SK-N-SH (cell line): Measurements from ENCODE around the gene WDR74. TPM values are rescaled to one million over a fixed set of nuclear protein-coding genes. Genes with fewer than 3 reads are reported as not detected.

Experiments
- CTCF ChIA-PET: fragments of 300-600, 350-600 bp; formaldehyde crosslinking; extraction: SDS; loops from one replicate; lab custom pipeline; 2021; lab: Yijun Ruan, JAX
- POLR2A ChIA-PET: fragments of 350-600 bp; sonication (Branson Sonifier 250); formaldehyde crosslinking; extraction: SDS; loops from one replicate; lab custom pipeline; 2020; ENCODE audit warnings: antibody characterized with exemption, inconsistent platforms; lab: Yijun Ruan, JAX
- DNase-seq: peaks from one replicate; pipeline ENCODE4 v3.0.0; 2012
- H2AFZ ChIP-seq: fragments of 200-600 bp; sonication (generic); 2 replicates; pipeline ENCODE4 v1.8.1; 2016; ENCODE audit warnings: antibody characterized with exemption, mild to moderate bottlenecking, low read depth
- H3F3A ChIP-seq: fragments of 200-600 bp; sonication (generic); replicated peaks from 2 replicates; pipeline ENCODE3; 2016; ENCODE audit warnings: antibody characterized with exemption, mild to moderate bottlenecking; ENCODE audit not compliant: insufficient read depth
- H3K27ac ChIP-seq, 2 experiments: fragments of 200-500 bp in 1 of 2; fragments of 200-600 bp in 1 of 2; sonication (Bioruptor generic) in 1 of 2; sonication (generic), shearing (Covaris generic) in 1 of 2; 2 replicates each; pipeline versions ENCODE4 v1.5.1 to v1.6.1; 2014 to 2016; ENCODE audit warnings: low read depth in 2 of 2, inconsistent platforms in 1 of 2, low read length in 1 of 2, mild to moderate bottlenecking in 1 of 2, mixed read lengths in 1 of 2
- H3K27me3 ChIP-seq: fragments of 200-600 bp; sonication (generic), shearing (Covaris generic); 2 replicates; pipeline ENCODE4 v1.6.1; 2016; ENCODE audit warnings: mixed run types; ENCODE audit not compliant: insufficient read depth
- H3K36me3 ChIP-seq, 2 experiments: fragments of 200-500 bp in 1 of 2; fragments of 200-600 bp in 1 of 2; sonication (Bioruptor generic) in 1 of 2; sonication (generic) in 1 of 2; replicated peaks in 1 of 2; 2 replicates each; pipeline versions ENCODE3 to v1.5.1; 2014 to 2016; ENCODE audit warnings: low read length in 1 of 2, mild to moderate bottlenecking in 1 of 2; ENCODE audit not compliant: insufficient read depth in 2 of 2, control insufficient read depth in 1 of 2
- H3K4me1 ChIP-seq, 2 experiments: fragments of 200-500 bp in 1 of 2; fragments of 200-600 bp in 1 of 2; sonication (Bioruptor generic) in 1 of 2; sonication (generic), shearing (Covaris generic) in 1 of 2; 2 replicates each; pipeline versions ENCODE4 v1.5.1 to v1.6.1; 2014 to 2016; ENCODE audit warnings: low read depth in 1 of 2, low read length in 1 of 2, mixed run types in 1 of 2; ENCODE audit not compliant: insufficient read depth in 2 of 2, control insufficient read depth in 1 of 2
- H3K4me2 ChIP-seq: fragments of 200-600 bp; sonication (generic), shearing (Covaris generic); 2 replicates; pipeline ENCODE4 v1.6.1; 2017; ENCODE audit warnings: mixed run types
- H3K4me3 ChIP-seq, 2 experiments: fragments of 200-500 bp in 1 of 2; fragments of 200-600 bp in 1 of 2; sonication (Bioruptor generic) in 1 of 2; sonication (generic), shearing (Covaris generic) in 1 of 2; 2 replicates each; pipeline versions ENCODE4 v1.5.1 to v1.8.1; 2014 to 2016; ENCODE audit warnings: low read depth in 2 of 2, inconsistent platforms in 1 of 2, low read length in 1 of 2, mild to moderate bottlenecking in 1 of 2, mixed read lengths in 1 of 2, moderate library complexity in 1 of 2
- H3K79me2 ChIP-seq: fragments of 200-600 bp; sonication (generic); 2 replicates; pipeline ENCODE4 v1.8.1; 2017; ENCODE audit warnings: mild to moderate bottlenecking; ENCODE audit not compliant: insufficient read depth
- H3K9ac ChIP-seq: fragments of 200-600 bp; sonication (generic); 2 replicates; pipeline ENCODE4 v1.6.1; 2017; ENCODE audit warnings: mixed run types
- H3K9me2 ChIP-seq: fragments of 200-600 bp; sonication (generic); 2 replicates; pipeline ENCODE4 v1.6.1; 2017; ENCODE audit warnings: mixed run types
- H3K9me3 ChIP-seq: fragments of 200-600 bp; sonication (generic); 2 replicates; pipeline ENCODE4 v1.6.1; 2017; ENCODE audit warnings: mixed run types, mild to moderate bottlenecking, moderate library complexity
- H4K20me1 ChIP-seq: fragments of 200-600 bp; sonication (generic); 2 replicates; pipeline ENCODE4 v1.6.1; 2017; ENCODE audit warnings: mild to moderate bottlenecking, mixed run types; ENCODE audit not compliant: insufficient read depth
- CHD2 ChIP-seq: fragments of 150-350 bp; IDR thresholded peaks from 2 replicates; pipeline ENCODE4 v1.6.1; 2018; ENCODE audit warnings: low read length; ENCODE audit not compliant: partially characterized antibody
- CTCF ChIP-seq: fragments of 200-600 bp; sonication (generic); IDR thresholded peaks from 2 replicates; pipeline ENCODE4 v1.6.1; 2017; ENCODE audit warnings: antibody characterized with exemption, mild to moderate bottlenecking, moderate library complexity
- ELF1 ChIP-seq: IDR thresholded peaks from 2 replicates; pipeline ENCODE4 v1.4.0; 2012
- EZH2phosphoT487 ChIP-seq: fragments of 200-600 bp; sonication (generic); IDR thresholded peaks from 2 replicates; pipeline ENCODE4 v1.6.1; 2017; ENCODE audit warnings: low read depth, mixed run types, mild to moderate bottlenecking, antibody characterized with exemption, moderate library complexity, borderline replicate concordance
- FOXJ3 ChIP-seq: sonication (generic); formaldehyde crosslinking; IDR thresholded peaks from 2 replicates; pipeline ENCODE4 v1.5.1; 2020; ENCODE audit warnings: mild to moderate bottlenecking, missing genetic modification reagents
- FOXM1 ChIP-seq: IDR thresholded peaks from 2 replicates; pipeline ENCODE4 v1.4.0; 2012; ENCODE audit warnings: low read depth, mild to moderate bottlenecking
- GABPA ChIP-seq: IDR thresholded peaks from 2 replicates; pipeline ENCODE4 v1.4.0; 2012; ENCODE audit warnings: low read depth, mild to moderate bottlenecking
- GATA2 ChIP-seq: sonication (generic); formaldehyde crosslinking; IDR thresholded peaks from 2 replicates; pipeline ENCODE4 v1.5.0; 2020; ENCODE audit warnings: mild to moderate bottlenecking, missing genetic modification reagents
- JUND ChIP-seq: IDR thresholded peaks from 2 replicates; pipeline ENCODE4 v1.4.0; 2012
- MXI1 ChIP-seq: IDR thresholded peaks from 2 replicates; pipeline ENCODE4 v1.6.1; 2012; ENCODE audit warnings: mild to moderate bottlenecking, low read depth, low read length, improper control_type of control experiment
- NRF1 ChIP-seq: IDR thresholded peaks from 2 replicates; pipeline ENCODE4 v1.6.1; 2012; ENCODE audit warnings: low read depth, mild to moderate bottlenecking, low read length
- RAD21 ChIP-seq: IDR thresholded peaks from 2 replicates; pipeline ENCODE4 v1.6.1; 2012; ENCODE audit warnings: mild to moderate bottlenecking, low read length
- REST ChIP-seq: IDR thresholded peaks from 2 replicates; pipeline ENCODE4 v1.6.1; 2012; ENCODE audit warnings: mild to moderate bottlenecking, low read depth, low read length, moderate library complexity
- RFX5 ChIP-seq: IDR thresholded peaks from 2 replicates; pipeline ENCODE4 v1.6.1; 2012; ENCODE audit warnings: mild to moderate bottlenecking, improper control_type of control experiment, low read length
- SIN3A ChIP-seq: IDR thresholded peaks from 2 replicates; pipeline ENCODE4 v1.6.1; 2012; ENCODE audit warnings: low read depth, mild to moderate bottlenecking, low read length, moderate library complexity, borderline replicate concordance
- SMC3 ChIP-seq: IDR thresholded peaks from 2 replicates; pipeline ENCODE4 v1.6.1; 2012; ENCODE audit warnings: low read depth, low read length, improper control_type of control experiment
- TAF1 ChIP-seq: IDR thresholded peaks from 2 replicates; pipeline ENCODE4 v1.6.1; 2012; ENCODE audit warnings: low read depth, mild to moderate bottlenecking, low read length, moderate library complexity, borderline replicate concordance
- TCF12 ChIP-seq: IDR thresholded peaks from 2 replicates; pipeline ENCODE4 v1.4.0; 2012
- TEAD4 ChIP-seq: IDR thresholded peaks from 2 replicates; pipeline ENCODE4 v1.4.0; 2012; ENCODE audit warnings: mild to moderate bottlenecking, borderline replicate concordance; ENCODE audit not compliant: insufficient read depth
- YY1 ChIP-seq: IDR thresholded peaks from 2 replicates; pipeline ENCODE4 v1.4.0; 2012; ENCODE audit warnings: low read depth, mild to moderate bottlenecking
- WGBS: methylation state at CpG from one replicate; pipeline ENCODE4 v1.1.6; 2017; ENCODE audit warnings: low lambda C conversion rate; 5-methylcytosine and 5-hydroxymethylcytosine counted together
- polyA plus RNA-seq, 3 experiments: library from polyadenylated mRNA; depleted of rRNA; stranded (reverse); fragments of >200 nt; gene quantifications; 2 replicates each; pipeline ENCODE4 v1.2.3, GENCODE V29; 2012
- TF ChIP-seq, protein P1 (sequence below): fragments of 150-350 bp; IDR thresholded peaks from 2 replicates; pipeline ENCODE4 v1.6.1; 2017; ENCODE audit warnings: antibody characterized with exemption, low read length, low read depth, borderline replicate concordance
- TF ChIP-seq, protein P2 (sequence below): IDR thresholded peaks from 2 replicates; pipeline ENCODE4 v1.4.0; 2012; ENCODE audit warnings: low read depth

The WDR74 gene
- polyA plus RNA-seq, 1 of the 3 experiments (the other 2 are of a cell fraction), result 132 TPM

DNA sequence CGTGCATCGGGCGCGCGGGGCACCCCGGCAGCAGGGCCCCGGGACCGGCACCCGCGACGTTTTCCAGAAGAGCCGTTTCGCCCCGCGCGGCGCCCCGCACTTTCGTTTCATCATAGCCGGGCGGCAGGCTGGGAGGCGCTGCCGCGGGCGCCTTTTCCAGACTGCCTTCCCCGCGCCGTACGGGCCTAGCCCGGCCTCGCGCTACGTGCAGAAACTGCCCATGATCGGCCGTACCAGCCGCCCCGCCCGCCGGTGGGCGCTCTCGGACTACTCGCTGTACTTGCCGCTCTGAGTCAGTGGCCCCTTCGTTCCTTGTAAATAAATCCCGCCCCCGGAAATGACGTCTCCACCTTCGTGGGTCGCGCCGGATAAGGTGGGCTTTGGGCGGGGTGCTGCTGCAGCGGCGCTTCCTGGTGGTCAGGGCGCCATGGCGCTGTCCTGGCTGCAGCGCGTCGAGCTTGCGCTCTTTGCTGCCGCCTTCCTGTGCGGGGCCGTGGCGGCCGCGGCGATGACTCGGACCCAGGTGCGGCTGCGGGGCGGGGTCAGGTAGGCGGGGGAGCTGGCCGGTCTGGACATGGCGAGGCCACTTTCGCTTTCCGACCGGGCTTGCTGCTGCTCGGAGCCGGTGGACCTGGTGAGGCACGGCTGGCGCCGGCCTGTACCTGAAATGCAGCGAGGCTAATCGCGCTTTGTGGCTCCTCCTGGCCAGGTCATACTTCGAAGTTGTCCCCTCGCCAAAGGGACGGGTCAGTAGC lies 52.2 kb downstream of the WDR74 start, which contains the start of gene TMEM179B (continued):
- TF ChIP-seq RAD21, result peak; percentile 27; the same call in 1 of the 2 replicates
- TF ChIP-seq, protein P1, sequence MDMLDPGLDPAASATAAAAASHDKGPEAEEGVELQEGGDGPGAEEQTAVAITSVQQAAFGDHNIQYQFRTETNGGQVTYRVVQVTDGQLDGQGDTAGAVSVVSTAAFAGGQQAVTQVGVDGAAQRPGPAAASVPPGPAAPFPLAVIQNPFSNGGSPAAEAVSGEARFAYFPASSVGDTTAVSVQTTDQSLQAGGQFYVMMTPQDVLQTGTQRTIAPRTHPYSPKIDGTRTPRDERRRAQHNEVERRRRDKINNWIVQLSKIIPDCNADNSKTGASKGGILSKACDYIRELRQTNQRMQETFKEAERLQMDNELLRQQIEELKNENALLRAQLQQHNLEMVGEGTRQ, result no peak
- no peak for TF ChIP-seq TEAD4
- peak; percentile 93 for TF ChIP-seq ELF1
- peak; percentile 76 for TF ChIP-seq MXI1
- no peak for TF ChIP-seq FOXM1
- peak; percentile 92 for TF ChIP-seq GABPA

GRCh38 chr11:62786318-62787004 lies 52.9 kb downstream of the WDR74 start:
- Histone ChIP-seq H3K79me2 (peaks cover 51% of the 10 kb centered on the region), H3K9ac (peak overlapping the region; percentile 74), H3K4me1 (peaks cover 4 to 24% of the 10 kb centered on the region in 2 experiments), H2AFZ (no peak overlapping the region), H3K4me2 (peak overlapping the region; percentile 83), H4K20me1 (no peaks in the 10 kb centered on the region), H3K27ac (peak overlapping the region; percentile 65 to 78; a peak in 3 of 4 replicates), H3K9me2 (no peaks in the 10 kb centered on the region), H3K4me3 (peak overlapping the region; percentile 76 to 87), H3K27me3 (no peaks in the 10 kb centered on the region), H3K36me3 (peaks cover 23 to 35% of the 10 kb centered on the region in 2 experiments), H3F3A (peaks cover 34% of the 10 kb centered on the region), H3K9me3 (no peaks in the 10 kb centered on the region)
- POLR2A ChIA-PET, result interaction anchor here (0.6 to 2.8 kb wide), 16 partner anchors 9 to 195 kb away, joined by 3 to 35 read pairs (median 5); partner anchors contain the start of genes HNRNPUL2, SLC3A2, TAF6L and TUT1
- DNase-seq, result peak; percentile 94
- CTCF ChIA-PET, result interaction anchor here (0.5 to 6.6 kb wide), 59 partner anchors 10 to 1497 kb away, joined by 3 to 130 read pairs (median 5); partner anchors contain the start of genes B3GAT3, HNRNPUL2, NXF1 and POLR2G
- WGBS, result 7% methylated on average over 10 of the region's 51 CpGs
- TF ChIP-seq CTCF (peak; percentile 91), FOXJ3 (CRISPR knock-in tag) (no peak), RFX5 (0 out of 2 replicates have a peak, but pooled peaks have one; percentile 15), RAD21 (peak; percentile 59), TAF1 (peak; percentile 41; the same call in 1 of the 2 replicates), CHD2 (peak; percentile 43), NRF1 (no peak), SIN3A (peak; percentile 89; the same call in 1 of the 2 replicates), MXI1 (peak; percentile 71; the same call in 1 of the 2 replicates), JUND (no peak), REST (0 out of 2 replicates have a peak, but pooled peaks have one; percentile 8), TEAD4 (0 out of 2 replicates have a peak, but pooled peaks have one; percentile 10), GABPA (no peak), FOXM1 (0 out of 2 replicates have a peak, but pooled peaks have one; percentile 13), SMC3 (peak; percentile 81), EZH2phosphoT487 (no peak), TCF12 (no peak), GATA2 (CRISPR knock-in tag) (no peak), ELF1 (no peak), YY1 (peak; percentile 30; the same call in 1 of the 2 replicates)
- TF ChIP-seq, protein P2, sequence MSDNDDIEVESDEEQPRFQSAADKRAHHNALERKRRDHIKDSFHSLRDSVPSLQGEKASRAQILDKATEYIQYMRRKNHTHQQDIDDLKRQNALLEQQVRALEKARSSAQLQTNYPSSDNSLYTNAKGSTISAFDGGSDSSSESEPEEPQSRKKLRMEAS, result peak; percentile 48; the same call in 1 of the 2 replicates
